Measurements from ENCODE around the gene PSMB4. TPM values are rescaled to one million over a fixed set of nuclear protein-coding genes. Genes with fewer than 3 reads are reported as not detected.
A peak's percentile ranks its signal among the peaks of the same experiment; 100 is the strongest.

The PSMB4 gene
- total and polyA plus RNA-seq, 7 donors: 237 to 362 (median 277) TPM

- H3K9me3 ChIP-seq: no peaks in the 10 kb centered on the region
- 89 to 92% methylated on average over 13 of the region's 13 CpGs for WGBS, 2 donors
- no peak overlapping the region for H3K4me3 ChIP-seq
- no peaks in the 10 kb centered on the region for H3K27me3 ChIP-seq
- no peak for DNase-seq
- TF ChIP-seq POLR2A (IDR thresholded peaks at IDR 0.05): no peak
- peak in 1 of 4 donors; percentile 6 for TF ChIP-seq POLR2AphosphoS5 (IDR thresholded peaks at IDR 0.05)
- intact Hi-C loops (cut with DNase I): no loop called here
- peaks cover 0 to 18% (median 12%) of the 10 kb centered on the region in 4 donors for H3K4me1 ChIP-seq
- H3K36me3 ChIP-seq: peaks cover 18 to 60% (median 32%) of the 10 kb centered on the region in 4 donors
- H3K27ac ChIP-seq: peak overlapping the region in 3 of 4 donors; percentile 89 to 92 (median 91)
These were observed 1.9 kb downstream of the PSMB4 start for GRCh38 chr1:151401125-151401788.

- DNase-seq: no peak
- Histone ChIP-seq H3K27me3 (no peaks in the 10 kb centered on the region), H3K4me1 (peaks cover 0 to 18% (median 12%) of the 10 kb centered on the region in 4 donors), H3K36me3 (peaks cover 24 to 66% (median 37%) of the 10 kb centered on the region in 4 donors), H3K4me3 (no peak overlapping the region), H3K9me3 (no peaks in the 10 kb centered on the region), H3K27ac (no peak overlapping the region)
- no peak for TF ChIP-seq POLR2AphosphoS5 (IDR thresholded peaks at IDR 0.05)
- no peak for TF ChIP-seq POLR2A (IDR thresholded peaks at IDR 0.05)
- TF ChIP-seq EP300 (IDR thresholded peaks at IDR 0.05): no peak
- TF ChIP-seq CTCF (IDR thresholded peaks at IDR 0.05): no peak
- intact Hi-C loops (cut with DNase I): no loop called here
- WGBS, 2 donors: 83% methylated on average over 2 of the region's 2 CpGs
These were observed 2.5 kb downstream of the PSMB4 start for GRCh38 chr1:151401860-151402259.

- H3K4me3 ChIP-seq: no peak overlapping the region
- DNase-seq: no peak
- 70 to 82% methylated on average over 2 of the region's 2 CpGs for WGBS, 2 donors
- no peaks in the 10 kb centered on the region for H3K27me3 ChIP-seq
- intact Hi-C loops (cut with DNase I): no loop called here
- peaks cover 33 to 75% (median 46%) of the 10 kb centered on the region in 4 donors for H3K36me3 ChIP-seq
- H3K27ac ChIP-seq: no peak overlapping the region
- TF ChIP-seq POLR2AphosphoS5 (IDR thresholded peaks at IDR 0.05) (no peak), EP300 (IDR thresholded peaks at IDR 0.05) (no peak), CTCF (IDR thresholded peaks at IDR 0.05) (no peak)
- no peaks in the 10 kb centered on the region for H3K9me3 ChIP-seq
- peaks cover 0 to 18% (median 12%) of the 10 kb centered on the region in 4 donors for H3K4me1 ChIP-seq
These were observed 3.4 kb downstream of the PSMB4 start for GRCh38 chr1:151402764-151403163.

GRCh38 chr1:151403612-151404011 lies 4.2 kb downstream of the PSMB4 start:
- H3K4me3 ChIP-seq: no peak overlapping the region
- DNase-seq: no peak
- H3K36me3 ChIP-seq: peaks cover 40 to 83% (median 54%) of the 10 kb centered on the region in 4 donors
- no peaks in the 10 kb centered on the region for H3K27me3 ChIP-seq
- H3K27ac ChIP-seq: no peak overlapping the region
- H3K4me1 ChIP-seq: peaks cover 0 to 18% (median 12%) of the 10 kb centered on the region in 4 donors
- TF ChIP-seq POLR2A (IDR thresholded peaks at IDR 0.05): no peak
- no peak for TF ChIP-seq EP300 (IDR thresholded peaks at IDR 0.05)
- no peak for TF ChIP-seq CTCF (IDR thresholded peaks at IDR 0.05)
- no peak for TF ChIP-seq POLR2AphosphoS5 (IDR thresholded peaks at IDR 0.05)
- intact Hi-C loops (cut with DNase I): no loop called here
- 93% methylated on average over 3 of the region's 3 CpGs for WGBS, 2 donors
- H3K9me3 ChIP-seq: no peaks in the 10 kb centered on the region

GRCh38 chr1:151405187-151405951 lies 6.0 kb downstream of the PSMB4 start:
- intact Hi-C loops (cut with DNase I): no loop called here
- Histone ChIP-seq H3K4me1 (peaks cover 0 to 13% (median 8%) of the 10 kb centered on the region in 4 donors), H3K27ac (no peak overlapping the region), H3K27me3 (no peaks in the 10 kb centered on the region), H3K4me3 (no peak overlapping the region), H3K36me3 (peaks cover 56 to 100% (median 67%) of the 10 kb centered on the region in 4 donors), H3K9me3 (no peaks in the 10 kb centered on the region)
- DNase-seq: no peak
- WGBS, 2 donors: 89 to 92% methylated on average over 13 of the region's 13 CpGs
- TF ChIP-seq POLR2AphosphoS5 (IDR thresholded peaks at IDR 0.05) (no peak), POLR2A (IDR thresholded peaks at IDR 0.05) (no peak), CTCF (IDR thresholded peaks at IDR 0.05) (no peak)

All from sigmoid colon (tissue), 7 donors.